ENCODE measurements around the gene GLB1L2.

The GLB1L2 gene

DNA sequence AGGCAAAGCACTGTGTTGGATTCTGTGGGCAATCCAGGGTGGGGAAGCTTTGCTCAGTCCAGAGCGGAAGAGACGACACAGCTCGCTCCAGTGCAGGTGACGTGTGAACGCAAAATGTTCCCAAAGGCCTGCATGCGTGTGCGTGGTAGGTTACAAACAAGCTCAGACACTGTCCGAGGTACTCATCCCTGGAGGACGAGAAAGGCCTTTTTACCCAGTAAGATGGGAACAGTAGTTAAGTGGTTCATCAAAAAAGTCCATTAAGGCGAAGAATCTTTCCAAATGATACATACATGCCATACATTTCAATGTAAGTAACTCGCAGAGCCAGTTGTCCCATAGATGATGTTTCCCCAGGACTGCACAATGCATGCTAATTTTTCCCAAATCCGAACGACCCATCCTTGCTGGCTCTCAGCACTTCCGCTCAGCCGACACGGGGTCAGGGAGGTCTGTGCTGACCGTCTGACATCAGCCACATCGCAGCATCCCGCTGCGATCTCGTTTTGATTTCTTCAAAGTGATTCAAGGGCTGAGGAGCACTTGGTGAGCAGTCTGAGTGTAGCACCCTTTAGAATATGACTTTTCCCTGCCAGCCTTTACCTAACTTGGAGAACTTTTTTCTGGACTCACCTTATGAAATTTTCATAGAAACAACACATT, 61.3 kb downstream of the GLB1L2 start:
- DNase-seq (ENCODE audit: low read depth, low spot score): no peak
- H3K36me3 ChIP-seq (ENCODE audit: control insufficient read depth, insufficient read depth, low read length): no peaks in the 10 kb centered on the region
- no peaks in the 10 kb centered on the region for H3K9me3 ChIP-seq (ENCODE audit: control insufficient read depth, insufficient read depth, low read length)
- no peaks in the 10 kb centered on the region; the same call in 1 of the 2 replicates for H3K27me3 ChIP-seq (ENCODE audit: control insufficient read depth, insufficient read depth, low read length)
- H3K27ac ChIP-seq (ENCODE audit: low read length): no peak overlapping the region
- no CpG with 5 or more reads among the region's 21 CpGs for WGBS (ENCODE audit: insufficient coverage, insufficient read length)
- H3K4me3 ChIP-seq (ENCODE audit: low read length): no peak overlapping the region
- no peaks in the 10 kb centered on the region for H3K4me1 ChIP-seq (ENCODE audit: control insufficient read depth, insufficient read depth, low read length)

- Histone ChIP-seq H3K9me3 (ENCODE audit: control insufficient read depth, insufficient read depth, low read length) (no peaks in the 10 kb centered on the region), H3K4me1 (ENCODE audit: control insufficient read depth, insufficient read depth, low read length) (no peaks in the 10 kb centered on the region), H3K27ac (ENCODE audit: low read length) (no peak overlapping the region), H3K4me3 (ENCODE audit: low read length) (no peak overlapping the region), H3K36me3 (ENCODE audit: control insufficient read depth, insufficient read depth, low read length) (no peaks in the 10 kb centered on the region), H3K27me3 (ENCODE audit: control insufficient read depth, insufficient read depth, low read length) (no peaks in the 10 kb centered on the region; the same call in 1 of the 2 replicates)
- no peak for DNase-seq (ENCODE audit: low read depth, low spot score)
- no CpG with 5 or more reads among the region's 14 CpGs for WGBS (ENCODE audit: insufficient coverage, insufficient read length)
These were observed 61.9 kb downstream of the GLB1L2 start for GRCh38 chr11:134393638-134394037.

- WGBS (ENCODE audit: insufficient coverage, insufficient read length): no CpG with 5 or more reads among the region's 10 CpGs
- Histone ChIP-seq H3K4me1 (ENCODE audit: control insufficient read depth, insufficient read depth, low read length) (no peaks in the 10 kb centered on the region), H3K27ac (ENCODE audit: low read length) (no peak overlapping the region), H3K9me3 (ENCODE audit: control insufficient read depth, insufficient read depth, low read length) (no peaks in the 10 kb centered on the region), H3K36me3 (ENCODE audit: control insufficient read depth, insufficient read depth, low read length) (no peaks in the 10 kb centered on the region), H3K4me3 (ENCODE audit: low read length) (no peak overlapping the region), H3K27me3 (ENCODE audit: control insufficient read depth, insufficient read depth, low read length) (no peaks in the 10 kb centered on the region; the same call in 1 of the 2 replicates)
- DNase-seq (ENCODE audit: low read depth, low spot score): no peak
These were observed 62.5 kb downstream of the GLB1L2 start for GRCh38 chr11:134394311-134394710.

DNA sequence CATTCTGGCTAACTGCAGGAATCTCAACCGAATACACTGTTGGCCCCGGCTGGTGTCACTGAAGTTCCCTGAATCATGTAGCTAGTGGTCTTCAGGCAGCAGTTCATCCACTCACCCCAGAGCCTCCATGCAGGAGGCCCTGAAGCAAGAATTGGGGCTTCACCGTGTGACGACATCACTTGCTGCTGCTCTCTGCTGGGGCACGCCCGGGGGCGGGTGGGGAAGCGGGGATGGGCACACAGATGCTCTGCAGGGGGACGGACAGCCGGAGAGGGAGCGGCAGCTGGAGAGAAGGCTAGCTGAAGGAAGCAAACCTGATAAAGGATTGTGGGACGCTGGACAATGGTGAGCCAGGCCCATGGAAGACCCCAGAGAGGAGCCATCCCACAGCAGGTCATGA, 63.2 kb downstream of the GLB1L2 start:
- Histone ChIP-seq H3K4me3 (ENCODE audit: low read length) (no peak overlapping the region), H3K27ac (ENCODE audit: low read length) (no peak overlapping the region), H3K27me3 (ENCODE audit: control insufficient read depth, insufficient read depth, low read length) (no peaks in the 10 kb centered on the region; the same call in 1 of the 2 replicates), H3K4me1 (ENCODE audit: control insufficient read depth, insufficient read depth, low read length) (no peaks in the 10 kb centered on the region), H3K9me3 (ENCODE audit: control insufficient read depth, insufficient read depth, low read length) (no peaks in the 10 kb centered on the region), H3K36me3 (ENCODE audit: control insufficient read depth, insufficient read depth, low read length) (no peaks in the 10 kb centered on the region)
- no CpG with 5 or more reads among the region's 12 CpGs for WGBS (ENCODE audit: insufficient coverage, insufficient read length)
- DNase-seq (ENCODE audit: low read depth, low spot score): no peak

DNA sequence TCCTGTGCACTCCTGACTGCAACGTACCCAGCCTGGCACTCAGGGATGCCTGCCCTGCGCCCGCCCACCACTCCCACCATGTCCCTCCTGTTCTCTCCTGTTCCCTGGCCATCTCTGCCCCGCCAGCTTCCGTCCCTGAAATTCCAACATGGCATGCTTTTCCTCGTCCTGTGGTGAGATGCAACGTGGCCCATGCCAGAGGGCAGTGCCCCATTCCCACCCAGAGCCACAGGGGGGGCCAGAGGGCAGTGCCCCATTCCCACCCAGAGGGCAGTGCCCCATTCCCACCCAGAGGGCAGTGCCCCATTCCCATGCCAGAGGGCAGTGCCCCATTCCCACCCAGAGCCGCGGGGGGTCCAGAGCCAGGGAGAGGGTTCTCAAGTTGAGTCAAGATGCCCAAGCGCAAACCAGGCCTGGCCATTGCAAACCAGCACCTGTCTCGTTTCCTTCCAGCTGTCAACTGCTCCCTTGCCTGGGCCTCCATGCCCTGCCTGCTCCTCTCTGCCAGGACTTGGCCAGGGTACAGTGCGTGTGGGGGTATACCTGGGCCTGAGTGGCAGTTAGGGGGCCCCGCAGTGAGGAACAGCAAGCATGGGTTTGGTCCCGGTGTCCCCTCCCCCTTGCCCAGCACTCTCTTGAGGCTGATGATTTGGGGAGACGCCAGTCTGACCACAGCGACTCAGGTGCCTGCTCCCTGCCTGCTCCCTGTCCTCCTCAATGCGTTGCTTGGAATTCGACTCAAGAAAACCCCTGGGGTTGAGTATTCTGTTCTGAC, 65.7 kb downstream of the GLB1L2 start:
- Histone ChIP-seq H3K4me1 (ENCODE audit: control insufficient read depth, insufficient read depth, low read length) (0 out of 2 replicates have a peak, but pooled peaks cover 3% of the 10 kb centered on the region), H3K27ac (ENCODE audit: low read length) (no peak overlapping the region), H3K36me3 (ENCODE audit: control insufficient read depth, insufficient read depth, low read length) (no peaks in the 10 kb centered on the region), H3K27me3 (ENCODE audit: control insufficient read depth, insufficient read depth, low read length) (no peaks in the 10 kb centered on the region; the same call in 1 of the 2 replicates), H3K4me3 (ENCODE audit: low read length) (no peak overlapping the region), H3K9me3 (ENCODE audit: control insufficient read depth, insufficient read depth, low read length) (no peaks in the 10 kb centered on the region)
- no CpG with 5 or more reads among the region's 18 CpGs for WGBS (ENCODE audit: insufficient coverage, insufficient read length)
- DNase-seq (ENCODE audit: low read depth, low spot score): no peak

GRCh38 chr11:134398079-134398444, 66.3 kb downstream of the GLB1L2 start:
- Histone ChIP-seq H3K36me3 (ENCODE audit: control insufficient read depth, insufficient read depth, low read length) (no peaks in the 10 kb centered on the region), H3K4me3 (ENCODE audit: low read length) (no peak overlapping the region), H3K27ac (ENCODE audit: low read length) (no peak overlapping the region), H3K9me3 (ENCODE audit: control insufficient read depth, insufficient read depth, low read length) (no peaks in the 10 kb centered on the region), H3K27me3 (ENCODE audit: control insufficient read depth, insufficient read depth, low read length) (no peaks in the 10 kb centered on the region), H3K4me1 (ENCODE audit: control insufficient read depth, insufficient read depth, low read length) (0 out of 2 replicates have a peak, but pooled peaks cover 3% of the 10 kb centered on the region)
- no CpG with 5 or more reads among the region's 11 CpGs for WGBS (ENCODE audit: insufficient coverage, insufficient read length)
- DNase-seq (ENCODE audit: low read depth, low spot score): no peak

DNA sequence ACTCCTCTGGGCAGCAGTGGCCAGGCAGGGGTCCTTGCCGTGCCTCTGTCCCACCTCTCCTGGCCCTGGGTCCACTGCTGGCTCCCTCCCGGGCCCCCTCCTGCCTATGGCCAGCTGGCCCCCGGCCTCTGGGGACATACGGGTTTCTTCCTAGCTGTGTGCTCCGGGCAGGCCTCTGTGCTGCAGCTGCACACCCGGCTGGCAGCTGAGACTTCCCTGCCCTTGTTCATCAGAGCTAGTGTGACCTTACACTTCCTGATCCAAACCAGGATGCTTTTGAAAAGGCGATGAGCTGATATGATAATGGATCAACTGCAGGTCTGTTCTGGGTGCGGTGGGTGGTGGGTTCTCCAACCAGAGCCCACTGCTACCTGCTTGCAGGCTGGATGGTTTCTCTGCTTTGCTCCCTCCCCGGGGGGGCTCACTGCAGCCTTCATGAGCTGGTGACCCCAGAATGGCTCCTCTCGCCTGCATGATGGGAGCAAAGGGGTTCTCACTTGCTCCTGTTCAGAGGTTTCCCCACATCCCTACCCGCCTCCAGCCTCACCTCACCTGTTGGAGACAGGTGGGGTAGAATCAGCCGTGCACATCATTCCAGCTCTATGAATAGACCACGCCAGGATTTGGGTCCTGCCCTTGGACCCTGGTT, 67.0 kb downstream of the GLB1L2 start:
- no peak for DNase-seq (ENCODE audit: low read depth, low spot score)
- Histone ChIP-seq H3K9me3 (ENCODE audit: control insufficient read depth, insufficient read depth, low read length) (no peaks in the 10 kb centered on the region), H3K27me3 (ENCODE audit: control insufficient read depth, insufficient read depth, low read length) (no peaks in the 10 kb centered on the region), H3K4me1 (ENCODE audit: control insufficient read depth, insufficient read depth, low read length) (0 out of 2 replicates have a peak, but pooled peaks cover 3% of the 10 kb centered on the region), H3K27ac (ENCODE audit: low read length) (no peak overlapping the region), H3K36me3 (ENCODE audit: control insufficient read depth, insufficient read depth, low read length) (no peaks in the 10 kb centered on the region), H3K4me3 (ENCODE audit: low read length) (no peak overlapping the region)
- no CpG with 5 or more reads among the region's 13 CpGs for WGBS (ENCODE audit: insufficient coverage, insufficient read length)

- Histone ChIP-seq H3K36me3 (ENCODE audit: control insufficient read depth, insufficient read depth, low read length) (no peaks in the 10 kb centered on the region), H3K4me1 (ENCODE audit: control insufficient read depth, insufficient read depth, low read length) (0 out of 2 replicates have a peak, but pooled peaks cover 3% of the 10 kb centered on the region), H3K4me3 (ENCODE audit: low read length) (no peak overlapping the region), H3K9me3 (ENCODE audit: control insufficient read depth, insufficient read depth, low read length) (no peaks in the 10 kb centered on the region), H3K27ac (ENCODE audit: low read length) (no peak overlapping the region), H3K27me3 (ENCODE audit: control insufficient read depth, insufficient read depth, low read length) (no peaks in the 10 kb centered on the region)
- DNase-seq (ENCODE audit: low read depth, low spot score): no peak
- WGBS (ENCODE audit: insufficient coverage, insufficient read length): no CpG with 5 or more reads among the region's 8 CpGs
These were observed 67.5 kb downstream of the GLB1L2 start for GRCh38 chr11:134399293-134399654.

- no CpG with 5 or more reads among the region's 7 CpGs for WGBS (ENCODE audit: insufficient coverage, insufficient read length)
- no peak overlapping the region for H3K27ac ChIP-seq (ENCODE audit: low read length)
- DNase-seq (ENCODE audit: low read depth, low spot score): no peak
- no peaks in the 10 kb centered on the region; the same call in 1 of the 2 replicates for H3K36me3 ChIP-seq (ENCODE audit: control insufficient read depth, insufficient read depth, low read length)
- H3K27me3 ChIP-seq (ENCODE audit: control insufficient read depth, insufficient read depth, low read length): no peaks in the 10 kb centered on the region
- no peak overlapping the region for H3K4me3 ChIP-seq (ENCODE audit: low read length)
- no peaks in the 10 kb centered on the region for H3K9me3 ChIP-seq (ENCODE audit: control insufficient read depth, insufficient read depth, low read length)
- 0 out of 2 replicates have a peak, but pooled peaks cover 3% of the 10 kb centered on the region for H3K4me1 ChIP-seq (ENCODE audit: control insufficient read depth, insufficient read depth, low read length)
These were observed 68.2 kb downstream of the GLB1L2 start for GRCh38 chr11:134399996-134400395.
